ENCODE measurements around the gene OR3A2. TPM values are rescaled to one million over a fixed set of nuclear protein-coding genes. Genes with fewer than 3 reads are reported as not detected.

The OR3A2 gene
- total RNA-seq, 1 experiment from 2014 or later: not detected

- no peak overlapping the region for H2BK5ac ChIP-seq (ENCODE audit: insufficient read length, low read length)
- no peak for TF ChIP-seq CTCF (conservative IDR thresholded peaks at IDR 0.05)
- H4K91ac ChIP-seq (ENCODE audit: insufficient read length, low read depth, low read length): no peak overlapping the region
- Mint-ChIP-seq H3K9me3 (peaks cover 72 to 90% of the 10 kb centered on the region in 2 experiments), H3K27ac (no peak overlapping the region), H3K4me1 (no peaks in the 10 kb centered on the region), H3K27me3 (ENCODE audit: low read depth) (peaks cover 6% of the 10 kb centered on the region; the same call in 1 of the 2 replicates), H3K36me3 (ENCODE audit: insufficient read depth in 1 of 3, low read depth in 3 of 3) (peaks cover 0 to 36% (median 4%) of the 10 kb centered on the region in 3 experiments; a peak in 4 of 7 replicates), H3K4me3 (no peak overlapping the region)
- no peak overlapping the region for H3K4me2 ChIP-seq (ENCODE audit: insufficient read depth, insufficient read length, low read length)
- no peaks in the 10 kb centered on the region for H3K79me2 ChIP-seq (ENCODE audit: insufficient read depth, low read length)
- H3K9ac ChIP-seq (ENCODE audit: extremely low read depth, insufficient read length, low read length): no peak overlapping the region
- no peak overlapping the region for H4K8ac ChIP-seq (replicated peaks; ENCODE audit: insufficient read length, low read depth, low read length)
- H3K23ac ChIP-seq (ENCODE audit: insufficient read length, low read depth, low read length): no peak overlapping the region
- no peak overlapping the region for H3T11ph ChIP-seq (ENCODE audit: low read length)
- H3K4me1 ChIP-seq (ENCODE audit: insufficient read depth, low read length): no peaks in the 10 kb centered on the region
- no peak overlapping the region for H2BK20ac ChIP-seq (ENCODE audit: low read depth, low read length, poor library complexity, severe bottlenecking)
- no peak overlapping the region for H3K14ac ChIP-seq (ENCODE audit: insufficient read depth, low read length)
- WGBS (ENCODE audit: extremely low coverage, insufficient read length, low lambda C conversion rate): no CpG with 5 or more reads among the region's 1 CpG
- H2BK120ac ChIP-seq (ENCODE audit: low read depth, low read length, poor library complexity, severe bottlenecking): no peak overlapping the region
- no peaks in the 10 kb centered on the region for H3K23me2 ChIP-seq (ENCODE audit: insufficient read length, low read depth, low read length, poor library complexity, severe bottlenecking)
- H2BK12ac ChIP-seq (ENCODE audit: insufficient read length, low read depth, low read length): no peak overlapping the region
- no peak overlapping the region for H3K4ac ChIP-seq (ENCODE audit: low read depth, low read length)
- no peak overlapping the region for H3K18ac ChIP-seq (ENCODE audit: insufficient read length, low read depth, low read length)
- H3K27me3 ChIP-seq (ENCODE audit: insufficient read depth, low read length): no peaks in the 10 kb centered on the region
- no peaks in the 10 kb centered on the region for H3K79me1 ChIP-seq (ENCODE audit: insufficient read depth, low read depth, low read length, poor library complexity, severe bottlenecking)
- no peak for DNase-seq
- no peak overlapping the region for H4K5ac ChIP-seq (ENCODE audit: insufficient read length, low read depth, low read length)
- no peak overlapping the region for H2AK5ac ChIP-seq (ENCODE audit: insufficient read length, low read length)
- no peak overlapping the region for H3K56ac ChIP-seq (ENCODE audit: insufficient read length, low read depth, low read length)
- H3K27ac ChIP-seq (ENCODE audit: insufficient read length, low read depth, low read length): no peak overlapping the region
- H2BK15ac ChIP-seq (ENCODE audit: low read depth, low read length): no peak overlapping the region
- H2AFZ ChIP-seq (ENCODE audit: low read length): no peak overlapping the region
- H3K9me3 ChIP-seq (ENCODE audit: control insufficient read depth, low read depth, low read length): peaks cover 30% of the 10 kb centered on the region
- no peaks in the 10 kb centered on the region for H4K20me1 ChIP-seq (ENCODE audit: control insufficient read depth, insufficient read depth, insufficient read length)
Measured at GRCh38 chr17:3282901-3283300, 103.2 kb downstream of the OR3A2 start.
